ENCODE data around the gene NRXN3. TPM values are rescaled to one million over a fixed set of nuclear protein-coding genes. Genes with fewer than 3 reads are reported as not detected.

Gene NRXN3
- total RNA-seq, 1 experiment from 2014 or later = not detected

DNA sequence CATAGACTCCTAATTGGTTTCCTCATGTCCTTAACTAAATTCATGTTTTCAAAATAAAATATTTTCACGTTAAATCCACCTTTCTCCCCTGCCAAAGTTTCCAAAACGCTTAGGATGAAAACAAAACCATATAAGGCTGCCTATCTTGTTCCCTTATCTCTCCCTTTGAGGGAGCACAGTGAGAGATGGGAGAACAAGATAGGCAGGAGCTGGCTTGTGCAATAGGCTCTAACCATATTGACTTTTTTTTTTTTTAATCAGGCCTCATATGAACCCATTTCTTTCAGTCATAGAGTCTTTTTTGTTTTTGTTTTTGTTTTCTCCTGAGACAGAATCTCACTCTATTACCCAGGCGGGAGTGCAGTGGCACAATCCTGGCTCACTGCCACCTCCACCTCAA lies 184.9 kb downstream of the NRXN3 start:
- TF ChIP-seq POLR2AphosphoS5 (IDR thresholded peaks at IDR 0.05; ENCODE audit: low read depth, low read length) = no peak
- Histone ChIP-seq H3K27me3 (ENCODE audit: control insufficient read depth, insufficient read depth, low read length) (no peaks in the 10 kb centered on the region), H3K27ac (ENCODE audit: low read length) (no peak overlapping the region), H3K9me3 (ENCODE audit: control insufficient read depth, insufficient read depth, low read depth, low read length) (no peaks in the 10 kb centered on the region), H3K4me3 (ENCODE audit: low read depth in 2 of 2, low read length in 2 of 2) (no peak overlapping the region), H3K36me3 (ENCODE audit: control insufficient read depth, insufficient read depth, low read length) (no peaks in the 10 kb centered on the region), H3K4me1 (ENCODE audit: control insufficient read depth, insufficient read depth, low read length) (no peaks in the 10 kb centered on the region)
- ChIA-PET CTCF (no interaction called here), POLR2A (no interaction called here)
- no TSS peak for BruUV-seq (replicated peaks)
- intact Hi-C loops (cut with micrococcal nuclease; ENCODE audit: unreplicated experiment) (no loop called here), in situ Hi-C loops (cut with HindIII; ENCODE audit: low pct_unique_long_range_greater_than_20kb, low sequenced_read_pairs) (no loop called here)
- DNase-seq (ENCODE audit: low read depth, low spot score) (no peak), ATAC-seq (no peak)

DNA sequence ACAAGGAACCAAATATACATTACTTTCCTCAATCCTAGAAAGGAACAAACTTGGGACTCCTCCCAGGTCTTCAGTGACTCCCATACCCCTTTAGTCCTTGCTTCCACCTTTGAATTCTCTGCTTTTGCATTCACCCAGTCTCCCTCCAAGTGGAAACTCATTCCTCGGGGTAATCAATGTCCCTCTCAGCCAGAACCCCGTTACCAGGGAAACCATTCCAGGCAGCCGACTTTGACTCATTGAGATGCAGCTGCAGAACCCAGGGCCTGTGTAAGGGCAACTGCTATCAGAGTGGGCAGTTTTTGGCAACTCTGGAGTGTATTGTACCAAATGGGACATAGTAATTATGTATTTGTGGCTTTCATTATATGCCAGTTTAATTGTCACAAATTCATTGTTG lies 186.2 kb downstream of the NRXN3 start:
- intact Hi-C loops (cut with micrococcal nuclease; ENCODE audit: unreplicated experiment) (no loop called here), in situ Hi-C loops (cut with HindIII; ENCODE audit: low pct_unique_long_range_greater_than_20kb, low sequenced_read_pairs) (no loop called here)
- no peak for ATAC-seq
- H3K4me3 ChIP-seq (ENCODE audit: low read depth in 2 of 2, low read length in 2 of 2) = no peak overlapping the region
- no peak overlapping the region for H3K27ac ChIP-seq (ENCODE audit: low read length)
- BruUV-seq (replicated peaks) = no TSS peak
- ChIA-PET CTCF (no interaction called here), POLR2A (no interaction called here)
- no peaks in the 10 kb centered on the region for H3K36me3 ChIP-seq (ENCODE audit: control insufficient read depth, insufficient read depth, low read length)
- DNase-seq (ENCODE audit: low read depth, low spot score) = no peak
- no peak for TF ChIP-seq SIN3A (IDR thresholded peaks at IDR 0.05; ENCODE audit: borderline replicate concordance, insufficient read depth, low read depth, low read length)
- TF ChIP-seq, protein P1, sequence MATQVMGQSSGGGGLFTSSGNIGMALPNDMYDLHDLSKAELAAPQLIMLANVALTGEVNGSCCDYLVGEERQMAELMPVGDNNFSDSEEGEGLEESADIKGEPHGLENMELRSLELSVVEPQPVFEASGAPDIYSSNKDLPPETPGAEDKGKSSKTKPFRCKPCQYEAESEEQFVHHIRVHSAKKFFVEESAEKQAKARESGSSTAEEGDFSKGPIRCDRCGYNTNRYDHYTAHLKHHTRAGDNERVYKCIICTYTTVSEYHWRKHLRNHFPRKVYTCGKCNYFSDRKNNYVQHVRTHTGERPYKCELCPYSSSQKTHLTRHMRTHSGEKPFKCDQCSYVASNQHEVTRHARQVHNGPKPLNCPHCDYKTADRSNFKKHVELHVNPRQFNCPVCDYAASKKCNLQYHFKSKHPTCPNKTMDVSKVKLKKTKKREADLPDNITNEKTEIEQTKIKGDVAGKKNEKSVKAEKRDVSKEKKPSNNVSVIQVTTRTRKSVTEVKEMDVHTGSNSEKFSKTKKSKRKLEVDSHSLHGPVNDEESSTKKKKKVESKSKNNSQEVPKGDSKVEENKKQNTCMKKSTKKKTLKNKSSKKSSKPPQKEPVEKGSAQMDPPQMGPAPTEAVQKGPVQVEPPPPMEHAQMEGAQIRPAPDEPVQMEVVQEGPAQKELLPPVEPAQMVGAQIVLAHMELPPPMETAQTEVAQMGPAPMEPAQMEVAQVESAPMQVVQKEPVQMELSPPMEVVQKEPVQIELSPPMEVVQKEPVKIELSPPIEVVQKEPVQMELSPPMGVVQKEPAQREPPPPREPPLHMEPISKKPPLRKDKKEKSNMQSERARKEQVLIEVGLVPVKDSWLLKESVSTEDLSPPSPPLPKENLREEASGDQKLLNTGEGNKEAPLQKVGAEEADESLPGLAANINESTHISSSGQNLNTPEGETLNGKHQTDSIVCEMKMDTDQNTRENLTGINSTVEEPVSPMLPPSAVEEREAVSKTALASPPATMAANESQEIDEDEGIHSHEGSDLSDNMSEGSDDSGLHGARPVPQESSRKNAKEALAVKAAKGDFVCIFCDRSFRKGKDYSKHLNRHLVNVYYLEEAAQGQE (IDR thresholded peaks at IDR 0.05; ENCODE audit: insufficient read depth in 1 of 2, low read depth in 2 of 2, low read length in 1 of 2) = no peak
- no peak for TF ChIP-seq TCF7L2 (IDR thresholded peaks at IDR 0.05; ENCODE audit: low read depth, low read length)
- no peaks in the 10 kb centered on the region for H3K27me3 ChIP-seq (ENCODE audit: control insufficient read depth, insufficient read depth, low read length)
- no peaks in the 10 kb centered on the region for H3K9me3 ChIP-seq (ENCODE audit: control insufficient read depth, insufficient read depth, low read depth, low read length)
- no peaks in the 10 kb centered on the region for H3K4me1 ChIP-seq (ENCODE audit: control insufficient read depth, insufficient read depth, low read length)

DNA sequence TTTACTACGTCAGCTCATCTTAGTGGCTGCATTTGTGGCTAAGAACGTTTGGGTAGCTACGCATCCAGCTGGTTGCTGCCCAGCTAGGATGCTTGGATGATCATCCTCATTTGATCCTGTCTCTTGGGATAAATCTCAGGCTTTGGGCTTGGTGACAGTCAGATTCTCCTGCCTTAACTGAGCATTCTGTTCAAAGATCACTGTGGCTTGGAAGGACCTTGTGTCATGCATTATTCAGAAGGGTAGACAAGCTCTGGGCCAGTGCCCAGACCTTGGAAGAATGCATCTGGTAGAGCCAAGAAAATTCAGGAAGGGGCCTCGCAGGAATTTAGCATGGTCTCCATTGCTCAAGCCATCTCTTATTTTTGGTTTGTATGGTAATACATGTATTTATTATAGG lies 188.4 kb downstream of the NRXN3 start:
- BruUV-seq (replicated peaks) = no TSS peak
- Histone ChIP-seq H3K9me3 (ENCODE audit: control insufficient read depth, insufficient read depth, low read depth, low read length) (no peaks in the 10 kb centered on the region), H3K4me1 (ENCODE audit: control insufficient read depth, insufficient read depth, low read length) (no peaks in the 10 kb centered on the region), H3K27ac (ENCODE audit: low read length) (no peak overlapping the region), H3K4me3 (ENCODE audit: low read depth in 2 of 2, low read length in 2 of 2) (no peak overlapping the region), H3K27me3 (ENCODE audit: control insufficient read depth, insufficient read depth, low read length) (no peaks in the 10 kb centered on the region), H3K36me3 (ENCODE audit: control insufficient read depth, insufficient read depth, low read length) (no peaks in the 10 kb centered on the region)
- no peak for ATAC-seq
- no peak for TF ChIP-seq TCF7L2 (IDR thresholded peaks at IDR 0.05; ENCODE audit: low read depth, low read length)
- TF ChIP-seq, protein P2, sequence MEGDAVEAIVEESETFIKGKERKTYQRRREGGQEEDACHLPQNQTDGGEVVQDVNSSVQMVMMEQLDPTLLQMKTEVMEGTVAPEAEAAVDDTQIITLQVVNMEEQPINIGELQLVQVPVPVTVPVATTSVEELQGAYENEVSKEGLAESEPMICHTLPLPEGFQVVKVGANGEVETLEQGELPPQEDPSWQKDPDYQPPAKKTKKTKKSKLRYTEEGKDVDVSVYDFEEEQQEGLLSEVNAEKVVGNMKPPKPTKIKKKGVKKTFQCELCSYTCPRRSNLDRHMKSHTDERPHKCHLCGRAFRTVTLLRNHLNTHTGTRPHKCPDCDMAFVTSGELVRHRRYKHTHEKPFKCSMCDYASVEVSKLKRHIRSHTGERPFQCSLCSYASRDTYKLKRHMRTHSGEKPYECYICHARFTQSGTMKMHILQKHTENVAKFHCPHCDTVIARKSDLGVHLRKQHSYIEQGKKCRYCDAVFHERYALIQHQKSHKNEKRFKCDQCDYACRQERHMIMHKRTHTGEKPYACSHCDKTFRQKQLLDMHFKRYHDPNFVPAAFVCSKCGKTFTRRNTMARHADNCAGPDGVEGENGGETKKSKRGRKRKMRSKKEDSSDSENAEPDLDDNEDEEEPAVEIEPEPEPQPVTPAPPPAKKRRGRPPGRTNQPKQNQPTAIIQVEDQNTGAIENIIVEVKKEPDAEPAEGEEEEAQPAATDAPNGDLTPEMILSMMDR (IDR thresholded peaks at IDR 0.05) = no peak
- TF ChIP-seq SIN3A (IDR thresholded peaks at IDR 0.05; ENCODE audit: borderline replicate concordance, insufficient read depth, low read depth, low read length) = no peak
- TF ChIP-seq, protein P1 (IDR thresholded peaks at IDR 0.05; ENCODE audit: insufficient read depth in 1 of 2, low read depth in 2 of 2, low read length in 1 of 2) = no peak
- no peak for TF ChIP-seq POLR2AphosphoS5 (IDR thresholded peaks at IDR 0.05; ENCODE audit: low read depth, low read length)
- CTCF ChIA-PET = no interaction called here
- in situ Hi-C loops (cut with HindIII; ENCODE audit: low pct_unique_long_range_greater_than_20kb, low sequenced_read_pairs) (no loop called here), intact Hi-C loops (cut with micrococcal nuclease; ENCODE audit: unreplicated experiment) (no loop called here)
- DNase-seq (ENCODE audit: low read depth, low spot score) = no peak
- POLR2A ChIA-PET = no interaction called here

Measured in Panc1 (cell line).